Esophagus (tissue), 2 donors: ENCODE measurements around the gene PSMB7. TPM values are rescaled to one million over a fixed set of nuclear protein-coding genes. Genes with fewer than 3 reads are reported as not detected.

Experiments
- H3K27ac ChIP-seq, 2 donors: one replicate each; pipeline ENCODE4 v1.5.1; 2013; ENCODE audit warnings: low read depth in 2 of 2, mild to moderate bottlenecking in 2 of 2, inconsistent platforms in 1 of 2, low read length in 1 of 2, moderate library complexity in 1 of 2
- H3K27me3 ChIP-seq, 2 donors: one replicate each; pipeline ENCODE4 v1.6.1; 2013; ENCODE audit warnings: low read length in 2 of 2, control low read depth in 1 of 2, mild to moderate bottlenecking in 1 of 2; ENCODE audit not compliant: insufficient read depth in 2 of 2, control insufficient read depth in 1 of 2
- H3K36me3 ChIP-seq, 2 donors: one replicate each; pipeline ENCODE4 v1.6.1; 2013; ENCODE audit warnings: low read length in 1 of 2; ENCODE audit not compliant: control insufficient read depth in 2 of 2, insufficient read depth in 2 of 2
- H3K4me1 ChIP-seq, 2 donors: one replicate each; pipeline ENCODE4 v1.6.1; 2013; ENCODE audit warnings: low read length in 1 of 2; ENCODE audit not compliant: control insufficient read depth in 2 of 2, insufficient read depth in 2 of 2
- H3K4me3 ChIP-seq, 2 donors: one replicate each; pipeline ENCODE4 v1.5.1; 2013; ENCODE audit warnings: low read length in 2 of 2, mild to moderate bottlenecking in 2 of 2, low read depth in 1 of 2, moderate library complexity in 1 of 2
- H3K9me3 ChIP-seq, 2 donors: one replicate each; pipeline ENCODE4 v1.6.1; 2013; ENCODE audit warnings: mild to moderate bottlenecking in 2 of 2, low read depth in 1 of 2, low read length in 1 of 2, moderate library complexity in 1 of 2; ENCODE audit not compliant: control insufficient read depth in 2 of 2, insufficient read depth in 1 of 2
- WGBS, 2 donors: extraction: QIAGEN DNeasy Blood & Tissue Kit; methylation state at CpG; one replicate each; pipeline ENCODE4 v1.1.7; 2013; 5-methylcytosine and 5-hydroxymethylcytosine counted together
- polyA plus RNA-seq, 2 donors: library from polyadenylated mRNA; stranded (reverse); fragments of 200-250 nt; gene quantifications; one replicate each; pipeline ENCODE4 v1.2.3, GENCODE V29; 2013
- donor health status: healthy with polysubstance abuse.
- donor health status: Bipolar disorder and iron deficiency.

Gene PSMB7
- polyA plus RNA-seq, 2 donors, result 137 to 190 TPM

DNA sequence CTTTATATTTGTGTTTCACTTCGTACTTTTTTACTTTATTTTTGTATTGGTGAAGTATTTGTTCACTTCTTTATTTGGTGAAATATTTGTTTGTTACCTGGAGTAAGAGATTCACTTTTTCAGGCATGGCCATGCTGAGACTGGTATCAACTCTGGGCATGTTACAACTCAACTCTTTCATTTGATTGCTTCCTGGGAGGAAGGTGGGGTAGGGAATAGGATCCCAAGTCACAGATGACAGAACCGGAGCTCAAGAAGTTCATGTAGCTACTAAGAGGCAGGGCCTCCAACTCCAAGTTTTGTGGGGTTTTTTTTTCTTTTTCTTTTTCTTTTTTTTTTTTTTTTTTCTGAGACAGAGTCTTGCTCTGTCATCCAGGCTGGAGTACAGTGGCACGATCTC is 28.9 kb upstream of the PSMB7 start:
- no peak overlapping the region for H3K27ac ChIP-seq
- H3K4me3 ChIP-seq, result no peak overlapping the region
- no peaks in the 10 kb centered on the region for H3K36me3 ChIP-seq
- no peaks in the 10 kb centered on the region for H3K4me1 ChIP-seq
- H3K9me3 ChIP-seq, result no peaks in the 10 kb centered on the region
- no peaks in the 10 kb centered on the region for H3K27me3 ChIP-seq
- 57 to 71% methylated on average over 3 of the region's 3 CpGs for WGBS, 2 donors

DNA sequence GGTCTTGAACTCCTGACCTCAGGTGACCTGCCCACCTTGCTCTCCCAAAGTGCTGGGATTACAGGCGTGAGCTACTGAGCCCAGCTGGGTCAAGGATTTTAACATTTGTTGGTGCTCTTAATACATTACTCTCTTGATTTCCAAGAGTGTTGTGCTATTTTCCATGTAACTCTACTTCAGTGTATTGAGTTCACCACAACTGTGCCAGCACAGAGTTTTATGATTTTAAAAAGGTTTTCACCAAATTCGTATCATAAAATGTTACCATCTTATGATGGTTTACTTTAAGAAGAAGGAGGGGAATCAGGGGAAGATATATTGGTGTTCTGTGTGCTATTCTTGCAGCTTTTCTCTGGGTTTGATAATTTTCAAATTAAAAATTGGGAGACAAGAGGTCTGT is 28.4 kb upstream of the PSMB7 start:
- no peaks in the 10 kb centered on the region for H3K9me3 ChIP-seq
- H3K4me1 ChIP-seq, result no peaks in the 10 kb centered on the region
- H3K4me3 ChIP-seq, result no peak overlapping the region
- no peaks in the 10 kb centered on the region for H3K27me3 ChIP-seq
- no peak overlapping the region for H3K27ac ChIP-seq
- no peaks in the 10 kb centered on the region for H3K36me3 ChIP-seq
- WGBS, 2 donors, result 77 to 85% methylated on average over 2 of the region's 2 CpGs

DNA sequence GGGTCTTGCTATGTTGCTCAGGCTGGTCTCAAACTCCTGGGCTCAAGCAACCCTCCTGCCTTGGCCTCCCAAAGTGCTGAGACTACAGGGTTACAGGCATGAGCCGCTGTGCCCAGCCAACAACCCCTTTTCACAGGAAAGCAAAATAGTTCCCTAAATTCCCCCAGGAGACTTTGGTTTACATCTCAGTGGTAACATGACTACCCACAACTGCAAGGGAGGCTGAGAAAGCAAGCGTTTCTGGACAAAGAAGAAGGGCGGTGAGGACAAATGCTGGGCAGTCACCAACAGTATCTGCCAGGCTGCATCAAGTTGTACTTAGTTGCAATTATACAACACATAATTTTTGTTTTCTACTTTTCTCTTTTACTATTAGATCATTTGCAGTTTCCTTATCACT is 27.6 kb upstream of the PSMB7 start:
- Histone ChIP-seq H3K4me3 (no peak overlapping the region), H3K36me3 (no peaks in the 10 kb centered on the region), H3K27ac (no peak overlapping the region), H3K4me1 (no peaks in the 10 kb centered on the region), H3K27me3 (no peaks in the 10 kb centered on the region), H3K9me3 (no peaks in the 10 kb centered on the region)
- WGBS, 2 donors, result 80 to 84% methylated on average over 3 of the region's 3 CpGs

GRCh38 chr9:124442379-124442778 is 27.1 kb upstream of the PSMB7 start:
- no peak overlapping the region for H3K4me3 ChIP-seq
- no peaks in the 10 kb centered on the region for H3K9me3 ChIP-seq
- H3K4me1 ChIP-seq, result no peaks in the 10 kb centered on the region
- no peaks in the 10 kb centered on the region for H3K27me3 ChIP-seq
- H3K27ac ChIP-seq, result no peak overlapping the region
- H3K36me3 ChIP-seq, result no peaks in the 10 kb centered on the region

DNA sequence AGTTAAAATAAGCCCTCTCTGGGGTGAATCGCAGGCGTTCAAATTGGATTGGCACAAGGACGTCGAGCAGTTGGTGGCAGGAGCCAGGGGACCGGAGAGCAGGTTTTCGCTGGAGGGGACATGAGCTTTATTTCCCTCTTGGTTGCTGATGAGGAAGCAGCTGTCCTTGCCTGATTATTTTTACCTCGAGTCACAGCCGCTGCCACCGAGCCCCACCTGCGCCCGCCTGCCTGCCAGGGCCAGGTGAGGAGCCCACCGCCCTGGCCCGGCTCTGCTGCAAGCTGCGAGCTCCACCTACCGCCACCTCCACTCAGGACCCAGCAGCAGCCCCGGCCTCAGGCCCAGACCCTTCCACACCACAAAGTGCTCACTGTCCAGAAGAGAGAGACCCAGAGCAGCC is 26.0 kb upstream of the PSMB7 start:
- Histone ChIP-seq H3K4me3 (no peak overlapping the region), H3K4me1 (no peaks in the 10 kb centered on the region), H3K36me3 (no peaks in the 10 kb centered on the region), H3K27me3 (no peaks in the 10 kb centered on the region), H3K27ac (no peak overlapping the region), H3K9me3 (no peaks in the 10 kb centered on the region)
- WGBS, 2 donors, result 77 to 78% methylated on average over 16 of the region's 16 CpGs

DNA sequence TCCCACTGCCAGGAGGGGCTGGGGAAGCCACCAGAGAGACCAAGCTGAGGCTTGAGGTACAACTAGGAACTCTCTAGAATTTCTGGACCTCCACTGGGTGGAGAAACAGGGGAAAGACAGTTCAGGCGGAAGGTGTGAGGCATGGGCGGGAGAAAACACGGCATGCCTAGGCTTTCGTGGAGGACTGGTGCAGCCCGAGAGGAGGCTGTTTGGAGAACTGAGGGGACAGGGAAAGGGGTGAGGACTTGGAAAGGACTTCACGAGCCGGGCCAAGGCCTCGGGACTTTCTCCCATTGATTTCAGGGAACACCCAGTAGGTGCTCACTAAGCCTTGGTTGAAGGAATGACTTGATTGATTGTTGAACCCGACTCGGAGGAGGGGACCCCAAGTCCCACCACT is 25.5 kb upstream of the PSMB7 start:
- no peaks in the 10 kb centered on the region for H3K27me3 ChIP-seq
- no peak overlapping the region for H3K4me3 ChIP-seq
- no peaks in the 10 kb centered on the region for H3K4me1 ChIP-seq
- H3K36me3 ChIP-seq, result no peaks in the 10 kb centered on the region
- no peak overlapping the region for H3K27ac ChIP-seq
- H3K9me3 ChIP-seq, result no peaks in the 10 kb centered on the region
- 80% methylated on average over 10 of the region's 10 CpGs for WGBS, 2 donors

GRCh38 chr9:124439686-124440243 is 24.5 kb upstream of the PSMB7 start:
- WGBS, 2 donors, result 93 to 96% methylated on average over 6 of the region's 6 CpGs
- H3K36me3 ChIP-seq, result no peaks in the 10 kb centered on the region

DNA sequence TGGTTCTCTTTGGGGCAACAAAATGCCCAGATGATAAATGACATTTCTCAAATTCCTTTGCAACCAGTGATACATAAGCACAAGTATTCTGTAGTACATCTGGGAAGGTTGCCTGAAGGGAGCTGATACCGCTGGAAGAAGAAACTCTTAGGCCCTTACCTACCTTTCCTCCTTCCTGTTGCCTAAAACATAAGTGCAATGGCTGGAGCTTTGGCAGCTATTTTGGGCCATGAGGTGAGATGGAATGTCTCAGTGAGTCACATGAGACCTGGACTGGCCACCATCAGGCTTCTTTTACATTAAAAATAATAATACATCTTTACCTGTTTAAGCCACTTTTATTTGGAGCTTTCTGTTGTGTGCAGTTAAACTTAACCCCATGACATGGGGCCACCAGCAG is 23.8 kb upstream of the PSMB7 start:
- H3K36me3 ChIP-seq, result no peaks in the 10 kb centered on the region
- 92 to 96% methylated on average over 1 of the region's 1 CpG for WGBS, 2 donors
- H3K4me3 ChIP-seq, result no peak overlapping the region
- no peak overlapping the region for H3K27ac ChIP-seq
- no peaks in the 10 kb centered on the region for H3K9me3 ChIP-seq
- H3K4me1 ChIP-seq, result no peaks in the 10 kb centered on the region
- no peaks in the 10 kb centered on the region for H3K27me3 ChIP-seq

More at GRCh38 chr9:124439686-124440243, 24.5 kb upstream of the PSMB7 start:
- no peak overlapping the region for H3K27ac ChIP-seq
- H3K27me3 ChIP-seq, result no peaks in the 10 kb centered on the region
- no peaks in the 10 kb centered on the region for H3K9me3 ChIP-seq
- H3K4me3 ChIP-seq, result no peak overlapping the region
- no peaks in the 10 kb centered on the region for H3K4me1 ChIP-seq

DNA sequence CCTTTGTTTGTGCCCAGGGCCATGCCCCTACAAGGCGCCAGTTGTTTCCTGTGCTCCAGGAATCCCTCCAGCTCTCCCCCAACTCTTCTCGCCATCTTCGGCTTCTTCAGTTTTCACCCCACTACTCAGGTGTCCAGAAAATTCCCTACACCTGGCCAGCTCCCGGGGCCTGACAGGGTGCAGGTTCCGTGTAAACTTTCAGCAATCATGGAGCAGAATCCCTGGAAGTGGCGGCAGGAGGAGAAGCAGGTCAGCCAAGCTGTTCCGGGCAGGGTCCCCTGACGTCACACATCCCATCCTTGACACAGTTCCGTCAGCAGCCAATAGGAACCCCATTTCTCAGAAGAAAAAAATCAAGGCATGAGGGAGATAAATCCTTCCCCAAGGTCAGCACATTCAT is 22.8 kb upstream of the PSMB7 start:
- Histone ChIP-seq H3K4me1 (no peaks in the 10 kb centered on the region), H3K27ac (no peak overlapping the region), H3K36me3 (no peaks in the 10 kb centered on the region), H3K27me3 (no peaks in the 10 kb centered on the region), H3K9me3 (no peaks in the 10 kb centered on the region), H3K4me3 (no peak overlapping the region)
- WGBS, 2 donors, result 82 to 91% methylated on average over 9 of the region's 9 CpGs

DNA sequence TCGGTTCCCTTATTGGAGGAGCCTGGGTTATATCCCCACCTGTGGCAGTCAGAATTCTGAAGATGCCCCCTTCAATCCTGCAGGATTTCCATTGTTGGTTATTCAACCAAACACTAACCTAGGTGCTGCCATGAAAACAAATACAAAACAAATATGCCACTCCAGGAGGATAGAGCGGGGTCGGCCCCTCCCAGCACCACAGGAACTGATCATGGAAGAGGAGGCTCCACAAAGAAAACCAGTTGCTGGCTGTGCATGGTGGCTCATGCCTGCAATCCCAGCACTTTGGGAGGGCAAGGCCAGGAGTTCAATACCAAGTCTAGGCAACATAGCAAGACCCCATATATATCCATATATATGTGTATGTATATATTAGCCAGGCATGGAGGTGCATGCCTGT is 21.8 kb upstream of the PSMB7 start:
- WGBS, 2 donors, result 93 to 95% methylated on average over 3 of the region's 3 CpGs
- H3K27ac ChIP-seq, result no peak overlapping the region
- H3K36me3 ChIP-seq, result no peaks in the 10 kb centered on the region
- no peaks in the 10 kb centered on the region for H3K27me3 ChIP-seq
- H3K9me3 ChIP-seq, result no peaks in the 10 kb centered on the region
- no peaks in the 10 kb centered on the region for H3K4me1 ChIP-seq
- no peak overlapping the region for H3K4me3 ChIP-seq
